Measurements from ENCODE around the gene PRCP.

Gene PRCP

DNA sequence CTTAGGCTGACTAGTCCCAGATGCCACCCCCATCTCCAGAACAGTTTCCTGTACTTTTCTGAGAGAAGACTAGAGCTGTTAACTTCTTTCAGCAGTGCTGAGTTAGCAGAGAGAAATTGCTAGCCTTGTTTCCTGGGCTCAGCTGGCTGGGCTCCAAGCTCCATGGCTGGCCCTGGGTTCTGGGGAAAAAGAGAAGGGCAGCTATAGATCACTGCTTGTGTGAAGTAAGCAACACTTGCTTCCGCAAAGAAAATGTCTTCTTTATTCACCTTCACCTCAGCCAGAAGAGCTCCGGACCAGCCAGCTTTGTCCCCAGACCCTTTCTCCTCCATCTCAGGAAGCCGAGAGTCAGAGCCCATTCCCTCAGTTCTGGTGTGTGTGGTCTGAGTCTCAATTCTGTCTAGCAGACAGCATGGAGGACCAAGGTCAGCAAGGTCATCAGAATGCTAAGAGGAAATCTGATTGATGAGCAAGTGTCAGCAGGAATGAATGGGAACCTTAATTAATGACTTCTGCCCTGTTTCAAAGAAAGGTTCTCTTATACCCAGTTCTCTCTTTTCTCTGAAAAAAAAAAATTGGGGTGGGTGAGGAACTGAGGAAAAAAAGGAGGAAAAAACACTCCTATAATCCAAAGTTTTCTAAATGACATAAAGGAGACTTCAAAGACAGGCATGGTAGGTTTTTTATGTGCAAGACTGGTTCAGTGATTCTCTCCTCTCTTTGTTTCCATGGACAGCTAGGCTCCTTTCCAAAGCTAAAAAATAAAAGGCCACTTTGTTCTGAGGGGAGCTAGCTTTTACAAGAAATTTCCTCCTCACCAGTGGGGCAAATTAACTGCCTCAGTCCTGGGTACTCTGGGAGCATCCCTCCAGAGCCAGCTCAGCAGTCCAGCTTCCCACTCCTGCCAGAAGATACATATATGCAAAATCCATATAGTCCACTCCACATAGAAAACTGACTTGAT, 103.0 kb downstream of the PRCP start:
- no peak overlapping the region for H3K4me3 ChIP-seq (ENCODE audit: low read length)
- TF ChIP-seq, protein P1, sequence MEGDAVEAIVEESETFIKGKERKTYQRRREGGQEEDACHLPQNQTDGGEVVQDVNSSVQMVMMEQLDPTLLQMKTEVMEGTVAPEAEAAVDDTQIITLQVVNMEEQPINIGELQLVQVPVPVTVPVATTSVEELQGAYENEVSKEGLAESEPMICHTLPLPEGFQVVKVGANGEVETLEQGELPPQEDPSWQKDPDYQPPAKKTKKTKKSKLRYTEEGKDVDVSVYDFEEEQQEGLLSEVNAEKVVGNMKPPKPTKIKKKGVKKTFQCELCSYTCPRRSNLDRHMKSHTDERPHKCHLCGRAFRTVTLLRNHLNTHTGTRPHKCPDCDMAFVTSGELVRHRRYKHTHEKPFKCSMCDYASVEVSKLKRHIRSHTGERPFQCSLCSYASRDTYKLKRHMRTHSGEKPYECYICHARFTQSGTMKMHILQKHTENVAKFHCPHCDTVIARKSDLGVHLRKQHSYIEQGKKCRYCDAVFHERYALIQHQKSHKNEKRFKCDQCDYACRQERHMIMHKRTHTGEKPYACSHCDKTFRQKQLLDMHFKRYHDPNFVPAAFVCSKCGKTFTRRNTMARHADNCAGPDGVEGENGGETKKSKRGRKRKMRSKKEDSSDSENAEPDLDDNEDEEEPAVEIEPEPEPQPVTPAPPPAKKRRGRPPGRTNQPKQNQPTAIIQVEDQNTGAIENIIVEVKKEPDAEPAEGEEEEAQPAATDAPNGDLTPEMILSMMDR (conservative IDR thresholded peaks at IDR 0.05; ENCODE audit: low read depth, low read length) = no peak
- no peak for DNase-seq (ENCODE audit: low read depth)

DNA sequence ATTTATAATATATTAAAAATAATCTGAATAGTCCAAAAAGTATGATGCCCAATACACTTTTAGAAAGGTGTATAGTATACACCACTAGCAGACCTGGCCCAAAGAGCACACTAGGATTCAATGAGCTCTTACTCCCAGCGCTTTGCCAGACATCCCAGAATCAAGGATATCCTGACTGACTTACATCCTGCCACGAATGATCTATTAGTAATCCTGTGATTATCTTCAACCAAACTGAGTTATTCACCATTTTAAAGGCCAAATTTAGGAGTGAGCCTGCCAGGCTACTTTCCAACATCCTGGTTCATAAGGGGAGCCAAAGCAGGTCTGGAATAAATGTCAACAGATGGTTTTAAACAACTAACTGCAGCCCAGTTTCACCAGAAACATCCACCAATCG, 105.7 kb downstream of the PRCP start:
- TF ChIP-seq, protein P1 (conservative IDR thresholded peaks at IDR 0.05; ENCODE audit: low read depth, low read length) = no peak
- DNase-seq (ENCODE audit: low read depth) = no peak
- H3K4me3 ChIP-seq (ENCODE audit: low read length) = no peak overlapping the region

DNA sequence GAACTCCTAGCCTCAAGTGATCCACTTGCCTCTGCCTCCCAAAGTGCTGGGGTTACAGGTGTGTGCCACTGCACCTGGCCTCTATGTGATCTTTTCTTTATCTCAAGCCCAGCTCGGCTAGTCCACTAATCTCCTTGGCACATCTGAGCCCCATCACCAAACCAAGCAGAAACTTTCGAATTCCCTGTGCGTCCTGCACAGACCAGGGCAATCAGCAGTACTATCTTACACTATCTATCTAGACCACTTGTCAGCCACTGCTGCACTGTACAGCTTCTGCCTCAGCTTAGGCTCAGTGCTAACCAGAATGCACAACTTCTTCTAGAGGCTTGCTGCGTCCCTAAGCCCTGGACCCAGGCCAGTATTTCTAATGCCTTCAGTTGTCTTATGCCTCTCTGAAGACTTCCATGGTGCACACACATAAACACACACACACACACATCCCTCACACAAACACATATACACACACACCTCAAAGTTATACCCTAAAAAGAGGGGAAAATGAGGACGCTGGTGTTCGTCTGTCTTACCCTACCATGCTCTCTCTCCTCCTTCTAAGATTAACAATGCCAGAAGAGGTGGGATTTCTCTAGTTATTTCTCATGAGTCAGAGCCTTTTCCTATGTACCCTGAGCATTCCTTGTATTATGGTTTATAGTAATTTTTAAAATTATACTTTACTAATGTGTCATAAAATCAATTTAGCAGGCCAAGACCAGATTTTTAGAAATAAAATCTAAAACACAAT, 107.2 kb downstream of the PRCP start:
- H3K4me3 ChIP-seq (ENCODE audit: low read length) = no peak overlapping the region
- TF ChIP-seq, protein P1 (conservative IDR thresholded peaks at IDR 0.05; ENCODE audit: low read depth, low read length) = no peak
- no peak for DNase-seq (ENCODE audit: low read depth)

DNA sequence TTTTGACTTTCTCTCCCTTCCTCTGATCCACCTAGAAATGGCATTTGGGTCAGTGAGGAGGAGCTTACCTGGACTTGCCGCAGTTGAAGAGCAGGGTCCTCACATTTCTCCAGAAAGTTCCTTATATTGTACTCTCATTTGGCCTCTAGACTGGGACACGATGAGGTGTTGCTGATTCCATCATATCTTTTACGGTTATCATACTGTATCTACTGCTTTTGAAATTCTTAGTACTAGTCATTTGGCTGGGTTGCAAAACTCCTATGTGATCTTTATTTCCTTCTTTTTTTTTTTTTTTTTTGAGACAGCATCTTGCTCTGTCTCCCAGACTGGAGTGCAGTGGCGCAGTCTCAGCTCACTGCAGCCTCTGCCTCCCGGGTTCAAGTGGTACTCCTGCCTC, 107.9 kb downstream of the PRCP start:
- TF ChIP-seq, protein P1 (conservative IDR thresholded peaks at IDR 0.05; ENCODE audit: low read depth, low read length) = no peak
- DNase-seq (ENCODE audit: low read depth) = no peak

DNA sequence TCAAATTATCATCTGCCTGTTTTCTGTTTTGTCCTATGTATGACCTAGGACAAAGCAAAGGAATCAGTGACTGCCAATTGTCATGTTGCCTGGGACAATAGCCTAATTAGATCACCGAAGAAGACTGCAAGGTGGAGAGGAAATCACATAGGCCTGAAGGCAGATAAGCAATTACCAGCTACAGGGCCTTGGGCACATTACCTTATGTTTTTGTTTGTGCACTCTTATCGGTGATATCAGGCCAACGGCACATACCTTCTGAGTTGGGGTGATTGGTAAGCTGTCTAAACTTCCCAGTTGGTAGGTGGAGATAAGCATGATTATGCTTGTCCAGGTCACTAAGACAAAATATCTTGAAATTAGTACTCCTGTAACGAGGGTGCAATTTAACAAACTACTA, 108.5 kb downstream of the PRCP start:
- H3K4me3 ChIP-seq (ENCODE audit: low read length) = no peak overlapping the region
- DNase-seq (ENCODE audit: low read depth) = no peak

More for the DNA sequence above, 107.9 kb downstream of the PRCP start:
- no peak overlapping the region for H3K4me3 ChIP-seq (ENCODE audit: low read length)

DNA sequence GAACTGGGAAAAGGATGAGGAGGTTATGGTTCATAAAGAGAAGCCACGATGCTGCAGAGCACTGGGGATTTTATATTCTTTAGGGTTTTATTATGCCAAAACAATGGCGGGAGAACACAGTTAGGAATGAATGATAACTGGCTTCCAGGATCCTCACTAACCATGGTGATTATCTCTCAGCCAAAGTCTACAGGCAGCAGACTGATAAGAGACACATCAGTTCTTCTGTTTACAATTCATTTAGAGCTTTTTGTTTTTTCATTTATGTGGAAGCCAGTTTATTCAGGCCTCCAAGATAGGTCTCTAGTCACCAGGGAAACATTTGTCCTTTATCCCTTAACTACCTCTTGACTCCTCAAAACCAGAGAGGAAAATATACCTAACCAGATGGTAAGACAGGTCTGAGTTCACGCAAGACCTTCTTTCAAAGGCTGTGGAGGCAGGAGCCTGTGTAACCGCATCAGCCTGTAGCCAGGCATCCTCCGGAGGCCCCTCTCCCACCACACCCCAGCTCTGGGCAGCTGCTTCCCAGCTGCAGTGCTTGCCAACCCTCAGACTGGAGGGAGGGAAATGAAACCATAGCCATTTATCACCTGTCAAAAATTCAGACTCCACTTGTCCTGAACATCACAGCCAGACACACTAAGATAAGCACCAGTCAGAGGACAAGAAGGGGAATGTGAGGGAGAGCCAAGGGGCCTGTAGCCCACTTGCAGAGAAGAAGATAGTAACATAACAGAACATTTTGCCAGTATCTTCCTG, 109.3 kb downstream of the PRCP start:
- no peak for DNase-seq (ENCODE audit: low read depth)
- TF ChIP-seq, protein P1 (conservative IDR thresholded peaks at IDR 0.05; ENCODE audit: low read depth, low read length) = no peak
- H3K4me3 ChIP-seq (ENCODE audit: low read length) = no peak overlapping the region

More for the DNA sequence above, 108.5 kb downstream of the PRCP start:
- TF ChIP-seq, protein P1 (conservative IDR thresholded peaks at IDR 0.05; ENCODE audit: low read depth, low read length) = no peak
